GM20000 (cell line): ENCODE measurements around the gene FGF6.
A peak's percentile ranks its signal among the peaks of the same experiment; 100 is the strongest.

Experiments used
- DNase-seq: peaks from one replicate; pipeline ENCODE4 v3.0.0; 2012; ENCODE audit warnings: low spot score
- CTCF ChIP-seq: IDR thresholded peaks from 2 replicates; pipeline ENCODE4 v1.5.1; 2012; ENCODE audit warnings: mild to moderate bottlenecking, control low read depth; ENCODE audit errors: extremely low read depth, missing control alignments

Gene FGF6

DNA sequence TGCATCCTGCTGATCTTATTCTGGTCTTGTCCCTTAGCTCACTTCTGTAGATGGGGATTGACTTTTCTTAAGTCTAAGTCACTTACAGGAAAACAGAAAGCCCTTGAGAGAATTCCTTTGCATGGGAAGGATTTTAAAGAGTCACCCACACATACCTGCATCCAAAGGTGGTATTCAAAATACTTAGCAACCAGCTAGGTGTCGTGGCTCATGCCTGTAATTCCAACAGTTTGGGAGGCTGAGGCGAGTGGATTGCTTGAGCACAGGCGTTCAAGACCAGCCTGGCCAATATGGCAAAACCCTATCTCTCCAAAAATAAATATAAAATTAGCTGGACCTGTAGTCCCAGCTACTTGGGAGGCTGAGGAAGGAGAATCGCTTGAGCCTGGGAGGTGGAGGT is 14.2 kb downstream of the FGF6 start:
- DNase-seq, result no peak
- no peak for TF ChIP-seq CTCF

DNA sequence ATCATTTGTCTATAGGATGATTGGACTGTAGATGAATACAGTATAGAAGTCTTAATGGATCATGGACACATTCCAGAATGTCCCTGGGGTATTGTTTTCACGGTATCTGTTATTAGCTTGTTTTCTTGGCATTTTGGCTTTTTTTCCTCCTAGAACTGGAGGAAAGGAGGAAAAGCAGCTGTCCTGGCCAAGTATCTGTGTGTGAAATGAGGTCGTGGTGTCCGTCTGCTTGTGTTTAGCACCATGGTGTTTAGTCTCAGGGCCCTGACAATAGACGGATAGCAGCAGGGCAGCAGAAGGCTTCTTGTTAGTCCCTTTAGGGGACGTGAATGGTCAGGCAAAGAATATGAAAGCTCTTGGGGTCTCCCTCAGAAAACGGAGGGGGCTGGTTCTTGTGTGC is 21.2 kb downstream of the FGF6 start:
- DNase-seq, result no peak
- TF ChIP-seq CTCF, result no peak

DNA sequence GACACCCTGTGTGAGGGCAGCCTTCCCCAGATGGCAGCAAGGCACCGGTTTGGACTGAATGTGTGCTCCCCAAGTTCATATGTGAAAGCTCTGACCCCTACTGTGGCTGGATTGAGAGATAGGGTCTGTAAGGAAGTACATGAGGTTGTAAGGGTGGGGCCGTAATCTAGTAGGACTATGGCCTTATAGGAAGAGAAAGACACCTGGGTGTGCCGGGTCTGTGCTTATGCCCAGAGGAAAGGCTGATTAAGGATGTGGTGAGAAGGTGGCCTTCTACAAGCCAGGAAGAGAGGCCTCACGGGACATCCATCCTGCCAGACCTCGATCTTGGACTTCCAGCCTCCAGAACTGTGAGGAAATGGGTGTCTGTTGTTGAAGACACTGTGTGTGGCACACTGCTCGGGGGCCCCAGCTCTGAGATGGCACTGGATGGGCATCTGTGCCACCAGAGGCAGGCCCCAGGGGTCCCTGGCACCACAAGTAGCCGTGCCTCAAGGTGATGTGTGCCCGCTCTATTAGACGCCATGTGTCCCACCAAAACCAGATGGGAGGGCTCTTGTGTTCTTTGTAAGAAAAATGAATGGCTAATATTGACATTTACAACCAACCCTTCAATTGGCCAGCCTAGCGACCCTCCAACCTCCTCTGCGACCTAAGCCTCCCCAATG is 22.0 kb downstream of the FGF6 start:
- TF ChIP-seq CTCF, result no peak
- DNase-seq, result no peak

GRCh38 chr12:4422985-4423384 is 22.6 kb downstream of the FGF6 start:
- TF ChIP-seq CTCF, result no peak
- DNase-seq, result no peak

- DNase-seq, result peak; percentile 84
- TF ChIP-seq CTCF, result peak; percentile 25
Observed at GRCh38 chr12:4421590-4422031, 24.0 kb downstream of the FGF6 start.

- no peak for TF ChIP-seq CTCF
- DNase-seq, result no peak
Observed at GRCh38 chr12:4420138-4420670, 25.4 kb downstream of the FGF6 start.

GRCh38 chr12:4418913-4419312 is 26.7 kb downstream of the FGF6 start:
- DNase-seq, result no peak
- no peak for TF ChIP-seq CTCF
